HG03354 (cell line): Measurements from ENCODE around the gene ZNF487.
"Not testable (repeated sequence)": the region's sequence is repeated elsewhere in the genome, so short reads cannot be mapped to it uniquely, and the experiment has no call there.

ENCODE experiments used
- ATAC-seq: cut with Tn5 transposase; IDR thresholded peaks from one replicate; pipeline ENCODE4 v1.9.1; 2021; ENCODE audit warnings: mild to moderate bottlenecking; ENCODE audit not compliant: unreplicated experiment, poor library complexity, severe bottlenecking

Gene ZNF487

GRCh38 chr10:43403911-43404703, 32.8 kb upstream of the ZNF487 start:
- ATAC-seq: no peak

DNA sequence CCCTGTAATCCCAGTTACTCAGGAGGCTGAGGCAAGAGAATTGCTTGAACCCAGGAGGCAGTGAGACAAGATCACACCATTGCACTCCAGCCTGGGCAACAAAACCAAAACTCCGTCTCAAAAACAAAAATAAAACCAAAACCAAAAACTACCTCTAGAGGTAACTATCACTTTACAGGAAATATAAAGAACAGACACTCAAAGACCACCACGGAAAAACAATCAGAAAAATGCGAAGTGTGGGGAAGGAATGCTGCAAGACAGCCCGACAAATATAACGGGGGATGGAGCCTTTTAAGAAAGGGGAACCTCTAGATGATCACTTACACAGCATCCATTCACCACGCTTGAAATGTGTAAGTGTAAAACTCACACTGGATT, 32.2 kb upstream of the ZNF487 start:
- ATAC-seq: no peak

- ATAC-seq: peak; percentile 17
Observed at GRCh38 chr10:43407148-43407575, 29.7 kb upstream of the ZNF487 start.

GRCh38 chr10:43407576-43408330, 29.2 kb upstream of the ZNF487 start:
- ATAC-seq: peak; percentile 47

DNA sequence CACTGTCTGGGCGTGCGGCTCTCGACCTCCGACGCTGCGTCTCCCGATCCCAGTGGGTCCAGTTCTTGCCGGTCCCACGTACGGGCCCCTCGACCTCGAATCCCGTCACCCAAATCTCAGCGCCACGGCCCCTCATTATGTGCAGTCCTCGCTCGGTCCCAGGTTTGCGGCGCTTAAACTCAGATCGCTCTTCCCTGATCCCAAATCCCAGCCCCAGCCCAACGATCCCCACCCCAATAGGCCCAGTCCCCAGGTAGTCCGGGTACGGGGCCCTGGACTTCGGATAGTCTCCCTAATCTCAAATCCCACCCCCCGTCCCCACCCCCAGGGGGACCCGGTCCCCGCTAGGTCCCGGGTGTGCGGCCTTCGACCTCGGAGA, 28.6 kb upstream of the ZNF487 start:
- ATAC-seq: no peak

GRCh38 chr10:43408710-43409384, 28.1 kb upstream of the ZNF487 start, which contains the start of gene HNRNPF:
HNRNPF (minus strand) TSS chr10:43409186; CDS start chr10:43387884, 21,302 bp downstream.
- peak; percentile 70 for ATAC-seq

GRCh38 chr10:43409385-43410109, 27.4 kb upstream of the ZNF487 start:
- no peak for ATAC-seq

DNA sequence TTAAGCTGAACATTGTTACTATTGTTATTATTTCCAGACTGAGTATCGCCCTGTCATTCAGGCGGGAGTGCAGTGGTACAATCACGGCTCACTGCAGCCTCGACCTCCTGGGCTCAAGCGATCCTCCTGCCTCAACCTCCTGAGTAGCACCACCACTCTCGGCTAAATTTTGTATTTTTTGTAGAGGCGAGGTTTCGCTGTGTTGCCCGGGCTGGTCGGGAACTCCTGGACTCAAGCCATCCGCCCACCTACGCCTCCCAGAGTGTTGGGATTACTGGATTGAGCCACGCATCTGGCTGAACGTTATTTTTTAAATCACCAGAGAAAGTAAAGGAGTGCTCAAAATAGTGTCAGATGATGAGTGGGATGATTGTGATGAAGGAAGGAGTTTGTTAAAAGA, 26.6 kb upstream of the ZNF487 start:
- no peak for ATAC-seq

DNA sequence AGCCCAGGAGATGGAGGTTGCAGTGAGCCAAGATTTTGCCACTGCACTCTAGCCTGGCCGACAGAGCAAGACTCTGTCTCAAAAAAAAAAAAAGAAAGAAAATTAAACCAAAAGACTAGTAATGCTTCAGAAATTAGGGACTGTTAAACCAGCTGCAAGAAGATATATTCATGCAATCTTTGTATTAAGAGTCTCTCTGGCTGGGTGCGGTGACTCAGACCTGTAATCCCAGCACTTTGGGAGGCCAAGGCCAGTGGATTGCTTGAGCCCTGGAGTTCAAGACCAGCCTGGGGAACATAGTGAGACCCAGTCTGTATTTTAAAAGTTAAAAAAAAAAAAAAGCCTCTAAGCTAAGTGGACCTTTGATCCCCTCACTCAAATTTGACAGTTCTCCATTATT, 25.4 kb upstream of the ZNF487 start:
- ATAC-seq: no peak

- ATAC-seq: no peak
Observed at GRCh38 chr10:43415544-43415943, 21.4 kb upstream of the ZNF487 start.

DNA sequence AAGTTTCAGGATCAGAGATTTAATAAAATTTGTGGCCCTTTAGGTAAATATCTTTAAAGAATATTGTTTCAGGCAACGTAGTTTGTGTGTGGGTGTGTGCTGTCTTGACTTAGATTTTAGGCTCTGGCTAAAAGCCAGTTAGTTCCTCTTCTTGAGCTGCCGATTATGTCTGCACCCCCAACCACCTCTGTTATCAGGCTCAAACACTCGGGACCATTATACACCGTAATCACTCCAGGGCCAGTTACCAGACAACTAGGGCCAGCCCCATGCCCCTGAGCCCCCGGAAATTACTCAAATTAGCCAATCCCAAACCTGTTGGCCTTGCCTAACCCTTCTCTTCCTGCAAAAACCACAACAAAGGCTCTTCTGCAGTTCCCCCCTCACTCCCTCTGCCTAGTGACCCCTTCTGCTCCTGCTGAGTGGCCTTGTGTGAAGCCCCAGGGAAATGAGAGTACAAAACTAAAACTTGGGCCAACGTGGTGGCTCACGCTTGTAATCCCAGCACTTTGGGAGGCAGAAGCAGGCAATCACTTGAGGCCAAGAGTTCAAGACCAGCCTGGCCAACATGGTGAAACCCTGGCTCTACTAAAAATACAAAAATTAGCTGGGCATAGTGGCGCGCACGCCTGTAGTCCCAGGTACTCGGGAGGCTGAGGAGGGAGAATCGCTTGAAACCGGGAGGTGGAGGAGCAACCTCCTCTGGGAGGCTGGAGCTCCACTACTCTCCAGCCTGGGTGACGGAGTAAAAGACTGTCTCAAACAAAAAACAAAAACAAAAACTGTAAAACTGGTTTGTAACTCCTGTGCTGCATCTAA, 18.8 kb upstream of the ZNF487 start:
- peak; percentile 23 for ATAC-seq

DNA sequence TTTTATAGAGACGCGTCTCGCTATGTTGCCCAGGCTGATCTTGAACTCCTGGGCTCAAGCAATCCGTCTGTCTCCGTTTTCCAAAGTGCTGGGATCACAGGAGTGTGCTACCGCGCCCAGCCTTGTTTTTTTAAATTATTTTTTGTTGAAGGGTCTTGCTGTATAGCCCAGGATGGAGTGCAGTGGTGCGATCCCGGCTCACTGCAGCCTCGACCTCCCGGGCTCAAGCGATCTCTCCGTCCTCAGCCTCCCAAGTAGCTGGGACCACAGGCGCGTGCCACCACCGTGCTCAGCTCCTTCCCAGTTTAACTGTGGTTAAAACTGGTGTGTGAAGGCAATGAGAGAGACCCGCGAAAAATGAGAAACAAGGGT, 16.9 kb upstream of the ZNF487 start:
- no peak for ATAC-seq

GRCh38 chr10:43420369-43421200, 16.3 kb upstream of the ZNF487 start:
- ATAC-seq: peak; percentile 88

DNA sequence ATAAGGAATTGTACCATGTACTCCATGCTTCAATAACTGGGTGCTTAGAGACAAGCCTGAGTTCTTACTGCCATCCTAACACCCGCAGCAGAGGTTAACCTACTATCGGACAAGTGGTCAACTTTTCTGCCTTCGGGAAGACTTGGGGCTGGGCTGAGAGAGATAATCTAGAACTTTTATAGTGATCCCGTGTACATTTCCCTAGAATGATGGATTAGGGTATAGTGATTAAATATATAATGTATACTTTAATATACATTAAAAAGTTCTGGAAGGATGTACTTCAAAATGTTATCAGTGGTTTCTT, 15.8 kb upstream of the ZNF487 start:
- no peak for ATAC-seq

DNA sequence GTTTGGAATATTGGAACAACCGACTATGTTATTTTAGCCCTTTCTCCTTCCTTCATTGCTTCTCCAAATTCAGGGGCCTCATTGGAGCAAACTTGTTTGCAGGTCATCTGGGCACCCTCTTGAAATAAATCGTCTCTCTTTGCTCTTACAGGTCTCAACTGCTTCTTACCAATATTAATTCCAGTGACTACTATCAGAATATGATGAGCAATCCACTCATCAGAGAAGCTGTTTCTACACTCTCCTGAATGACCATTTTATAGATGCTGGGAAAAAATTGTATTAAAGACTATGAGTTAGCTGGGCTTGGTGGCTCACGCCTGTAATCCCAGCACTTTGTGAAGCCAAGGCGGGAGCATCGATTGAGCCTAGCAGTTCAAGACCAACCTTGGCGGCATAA, 15.4 kb upstream of the ZNF487 start:
- ATAC-seq: no peak

- ATAC-seq: not testable (repeated sequence)
Observed at GRCh38 chr10:43421944-43422343, 15.0 kb upstream of the ZNF487 start.

GRCh38 chr10:43424416-43424815, 12.5 kb upstream of the ZNF487 start:
- ATAC-seq: no peak

- ATAC-seq: not testable (repeated sequence)
Observed at GRCh38 chr10:43426476-43426875, 10.4 kb upstream of the ZNF487 start.
